ENCODE results near the gene OLA1.

OLA1 gene

DNA sequence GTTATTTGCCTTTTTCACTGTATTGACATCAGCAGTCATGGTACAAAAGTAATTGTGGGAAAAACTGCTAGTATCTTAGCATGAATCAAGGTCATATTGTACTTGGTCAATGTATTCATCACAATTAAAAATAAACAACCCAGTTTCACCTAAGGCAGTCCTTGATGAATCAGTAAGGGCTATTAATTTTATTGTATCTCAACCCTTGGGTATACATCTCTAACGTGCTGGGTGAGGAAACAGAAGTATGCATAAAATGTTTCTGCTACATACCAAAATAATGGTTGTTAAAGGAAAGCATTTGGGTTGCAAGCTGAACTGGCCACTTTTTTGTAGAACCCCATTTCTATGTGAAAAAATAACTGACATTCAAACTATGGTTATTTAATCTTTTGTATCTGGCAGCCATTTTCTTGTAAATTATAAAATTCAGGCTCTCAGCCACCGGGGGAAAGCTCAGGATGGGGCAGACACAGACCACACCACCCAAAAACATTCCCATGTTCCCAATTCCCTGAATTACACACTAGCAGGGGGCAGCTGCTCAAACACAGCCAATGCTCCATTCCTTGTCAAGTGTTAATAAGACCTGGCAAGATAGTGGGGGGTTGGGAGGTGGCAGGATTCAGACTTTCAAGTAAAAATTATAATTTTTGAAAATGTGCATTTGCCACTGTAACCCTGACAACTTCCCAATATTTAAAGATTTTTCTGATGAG, 49.3 kb downstream of the OLA1 start:
- Histone ChIP-seq H3K4me3 (no peak overlapping the region), H3K27ac (no peak overlapping the region), H3K9ac (ENCODE audit: insufficient read length) (no peak overlapping the region), H3K9me3 (ENCODE audit: low read depth, low read length) (0 out of 2 replicates have a peak, but pooled peaks cover under 1% of the 10 kb centered on the region), H3K36me3 (ENCODE audit: insufficient read depth, low read length) (peaks cover 17% of the 10 kb centered on the region)
- TF ChIP-seq POLR2AphosphoS5 (IDR thresholded peaks at IDR 0.05; ENCODE audit: borderline replicate concordance, low read depth, low read length) (no peak), EZH2 (IDR thresholded peaks at IDR 0.05) (no peak), FOXP2 (optimal IDR thresholded peaks at IDR 0.05; ENCODE audit: control extremely low read depth, extremely low read length, insufficient read depth) (no peak)
- no peak for DNase-seq (ENCODE audit: low read depth, low spot score)

DNA sequence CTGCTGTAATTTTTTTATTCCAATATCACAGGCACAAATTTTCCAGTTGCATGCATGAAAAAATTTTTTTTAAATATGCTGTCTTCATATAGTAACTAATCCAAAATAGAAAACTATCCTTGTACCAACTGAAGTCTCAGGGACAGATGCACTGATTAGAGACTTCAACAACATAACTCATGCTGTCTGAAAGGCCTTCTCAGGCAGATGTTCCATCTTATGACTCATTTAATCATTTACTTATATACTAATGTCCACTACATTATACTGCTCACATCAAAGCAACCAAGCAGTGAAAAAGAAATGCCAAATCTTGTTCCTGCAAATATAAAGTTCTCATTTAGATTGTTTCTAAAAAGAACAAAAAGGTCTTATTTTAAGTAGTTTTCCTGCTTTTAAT, 53.1 kb downstream of the OLA1 start:
- no peak overlapping the region for H3K4me3 ChIP-seq
- no peak overlapping the region for H3K9ac ChIP-seq (ENCODE audit: insufficient read length)
- no peak overlapping the region for H3K27ac ChIP-seq
- TF ChIP-seq EZH2 (IDR thresholded peaks at IDR 0.05) (no peak), POLR2AphosphoS5 (IDR thresholded peaks at IDR 0.05; ENCODE audit: borderline replicate concordance, low read depth, low read length) (no peak), FOXP2 (optimal IDR thresholded peaks at IDR 0.05; ENCODE audit: control extremely low read depth, extremely low read length, insufficient read depth) (no peak)
- no peak for DNase-seq (ENCODE audit: low read depth, low spot score)
- H3K9me3 ChIP-seq (ENCODE audit: low read depth, low read length) = 0 out of 2 replicates have a peak, but pooled peaks cover 5% of the 10 kb centered on the region
- peaks cover 18% of the 10 kb centered on the region for H3K36me3 ChIP-seq (ENCODE audit: insufficient read depth, low read length)

- H3K4me3 ChIP-seq = no peak overlapping the region
- H3K36me3 ChIP-seq (ENCODE audit: insufficient read depth, low read length) = peaks cover 18% of the 10 kb centered on the region
- no peak overlapping the region for H3K9ac ChIP-seq (ENCODE audit: insufficient read length)
- TF ChIP-seq POLR2AphosphoS5 (IDR thresholded peaks at IDR 0.05; ENCODE audit: borderline replicate concordance, low read depth, low read length) = no peak
- no peak for TF ChIP-seq EZH2 (IDR thresholded peaks at IDR 0.05)
- TF ChIP-seq FOXP2 (optimal IDR thresholded peaks at IDR 0.05; ENCODE audit: control extremely low read depth, extremely low read length, insufficient read depth) = no peak
- 0 out of 2 replicates have a peak, but pooled peaks cover 5% of the 10 kb centered on the region for H3K9me3 ChIP-seq (ENCODE audit: low read depth, low read length)
- no peak overlapping the region for H3K27ac ChIP-seq
- DNase-seq (ENCODE audit: low read depth, low spot score) = no peak
These were observed 54.6 kb downstream of the OLA1 start for GRCh38 chr2:174193737-174194136.

DNA sequence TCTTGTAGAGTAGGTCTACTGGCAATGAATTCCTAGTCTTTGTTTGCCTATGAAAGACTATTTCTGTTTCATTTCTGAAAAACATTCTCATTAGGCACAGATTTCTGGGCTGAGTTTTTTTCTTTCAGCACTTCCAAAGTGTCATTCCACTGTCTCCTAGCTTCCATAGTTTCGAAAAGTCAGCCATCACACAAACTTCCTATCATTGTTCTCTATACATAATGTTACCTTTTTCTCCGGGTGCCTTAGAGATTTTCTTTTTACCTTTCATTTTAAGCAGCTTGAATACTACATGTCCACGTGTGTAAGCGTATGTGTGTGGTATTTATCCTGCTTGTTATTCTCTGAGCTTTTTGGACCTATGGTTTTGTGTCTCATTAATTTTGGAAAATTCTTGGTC, 55.7 kb downstream of the OLA1 start:
- Histone ChIP-seq H3K4me3 (no peak overlapping the region), H3K36me3 (ENCODE audit: insufficient read depth, low read length) (peaks cover 18% of the 10 kb centered on the region), H3K9me3 (ENCODE audit: low read depth, low read length) (0 out of 2 replicates have a peak, but pooled peaks cover 5% of the 10 kb centered on the region), H3K9ac (ENCODE audit: insufficient read length) (no peak overlapping the region), H3K27ac (no peak overlapping the region)
- DNase-seq (ENCODE audit: low read depth, low spot score) = no peak
- TF ChIP-seq FOXP2 (optimal IDR thresholded peaks at IDR 0.05; ENCODE audit: control extremely low read depth, extremely low read length, insufficient read depth) (no peak), POLR2AphosphoS5 (IDR thresholded peaks at IDR 0.05; ENCODE audit: borderline replicate concordance, low read depth, low read length) (no peak), EZH2 (IDR thresholded peaks at IDR 0.05) (no peak)

DNA sequence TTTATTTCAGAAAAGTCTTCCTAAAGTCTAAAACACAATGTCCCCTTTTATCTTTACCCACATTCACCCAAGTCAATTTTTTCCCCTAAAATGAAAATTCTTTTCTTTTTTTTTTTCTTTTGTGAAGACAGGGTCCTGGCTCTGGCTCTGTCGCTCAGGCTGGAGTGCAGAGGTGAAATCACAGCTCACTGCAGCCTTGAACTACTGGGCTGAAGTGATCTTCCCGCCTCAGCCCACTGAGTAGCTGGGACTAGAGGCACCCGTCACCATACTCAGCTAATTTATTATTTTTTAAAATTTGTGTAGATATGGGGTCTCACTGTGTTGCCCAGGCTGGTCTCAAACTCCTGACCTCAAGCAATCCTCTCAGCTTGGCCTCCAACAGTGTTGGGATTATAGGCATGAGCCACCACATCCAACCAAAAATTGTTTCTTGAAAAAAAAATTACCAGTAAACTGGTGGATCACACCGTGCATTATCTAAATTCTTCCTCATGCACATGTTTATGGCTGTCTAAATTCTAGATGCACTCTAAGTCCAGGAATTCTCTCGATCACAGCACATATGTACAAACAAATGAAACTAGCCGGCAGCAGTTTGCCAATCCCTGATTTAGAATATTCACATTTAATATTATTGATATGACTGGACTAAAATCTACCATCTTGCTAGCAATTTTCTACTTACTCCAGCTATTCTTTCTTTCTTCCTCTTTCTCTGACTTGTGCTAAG, 56.8 kb downstream of the OLA1 start:
- no peak for TF ChIP-seq EZH2 (IDR thresholded peaks at IDR 0.05)
- TF ChIP-seq FOXP2 (optimal IDR thresholded peaks at IDR 0.05; ENCODE audit: control extremely low read depth, extremely low read length, insufficient read depth) = no peak
- TF ChIP-seq POLR2AphosphoS5 (IDR thresholded peaks at IDR 0.05; ENCODE audit: borderline replicate concordance, low read depth, low read length) = no peak
- Histone ChIP-seq H3K9me3 (ENCODE audit: low read depth, low read length) (0 out of 2 replicates have a peak, but pooled peaks cover 5% of the 10 kb centered on the region), H3K27ac (no peak overlapping the region), H3K36me3 (ENCODE audit: insufficient read depth, low read length) (peaks cover 17% of the 10 kb centered on the region), H3K4me3 (no peak overlapping the region), H3K9ac (ENCODE audit: insufficient read length) (no peak overlapping the region)
- no peak for DNase-seq (ENCODE audit: low read depth, low spot score)

DNA sequence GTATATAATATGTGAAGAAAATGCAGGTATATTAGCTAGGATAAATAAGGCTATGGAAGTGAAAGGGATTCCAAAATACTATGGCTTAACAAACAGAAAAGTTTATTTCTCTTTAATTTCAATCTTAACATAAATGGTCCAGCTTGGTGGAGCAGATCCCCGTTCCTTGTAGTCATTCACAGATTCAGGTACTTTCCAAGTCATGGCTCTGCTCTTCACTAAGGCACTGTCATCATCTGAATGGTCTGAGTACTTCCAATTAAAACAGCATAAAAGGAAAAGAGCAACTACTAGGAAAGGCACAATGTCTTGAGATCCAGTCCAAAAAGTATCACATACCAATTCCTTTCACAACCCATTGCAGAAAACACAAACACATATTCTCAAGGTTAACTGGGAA, 63.4 kb downstream of the OLA1 start:
- H3K36me3 ChIP-seq (ENCODE audit: insufficient read depth, low read length) = no peaks in the 10 kb centered on the region
- TF ChIP-seq FOXP2 (optimal IDR thresholded peaks at IDR 0.05; ENCODE audit: control extremely low read depth, extremely low read length, insufficient read depth) (no peak), POLR2AphosphoS5 (IDR thresholded peaks at IDR 0.05; ENCODE audit: borderline replicate concordance, low read depth, low read length) (no peak), EZH2 (IDR thresholded peaks at IDR 0.05) (no peak)
- H3K9me3 ChIP-seq (ENCODE audit: low read depth, low read length) = no peaks in the 10 kb centered on the region
- no peak overlapping the region for H3K27ac ChIP-seq
- no peak overlapping the region for H3K4me3 ChIP-seq
- no peak for DNase-seq (ENCODE audit: low read depth, low spot score)
- H3K9ac ChIP-seq (ENCODE audit: insufficient read length) = no peak overlapping the region

DNA sequence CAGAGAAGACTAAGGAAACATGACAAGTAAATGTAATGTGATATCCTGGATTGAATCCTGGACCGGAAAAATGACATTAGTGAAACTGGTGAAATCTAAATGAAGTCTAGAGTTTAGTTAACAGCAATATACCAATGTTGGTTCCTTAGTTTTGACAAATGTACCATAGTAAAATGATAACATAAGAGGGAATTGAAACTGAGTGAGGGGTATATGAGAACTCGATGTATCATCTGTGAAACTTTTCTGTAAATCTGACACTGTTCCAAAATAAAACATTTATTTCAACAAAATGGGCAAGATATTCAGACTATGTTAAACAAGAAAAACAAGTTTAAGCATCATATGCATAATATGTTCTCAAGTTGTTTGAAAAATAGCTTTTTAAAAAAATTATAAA, 63.8 kb downstream of the OLA1 start:
- no peak for DNase-seq (ENCODE audit: low read depth, low spot score)
- Histone ChIP-seq H3K9me3 (ENCODE audit: low read depth, low read length) (no peaks in the 10 kb centered on the region), H3K9ac (ENCODE audit: insufficient read length) (no peak overlapping the region), H3K36me3 (ENCODE audit: insufficient read depth, low read length) (no peaks in the 10 kb centered on the region), H3K4me3 (no peak overlapping the region), H3K27ac (no peak overlapping the region)
- TF ChIP-seq EZH2 (IDR thresholded peaks at IDR 0.05) (no peak), FOXP2 (optimal IDR thresholded peaks at IDR 0.05; ENCODE audit: control extremely low read depth, extremely low read length, insufficient read depth) (no peak), POLR2AphosphoS5 (IDR thresholded peaks at IDR 0.05; ENCODE audit: borderline replicate concordance, low read depth, low read length) (no peak)

DNA sequence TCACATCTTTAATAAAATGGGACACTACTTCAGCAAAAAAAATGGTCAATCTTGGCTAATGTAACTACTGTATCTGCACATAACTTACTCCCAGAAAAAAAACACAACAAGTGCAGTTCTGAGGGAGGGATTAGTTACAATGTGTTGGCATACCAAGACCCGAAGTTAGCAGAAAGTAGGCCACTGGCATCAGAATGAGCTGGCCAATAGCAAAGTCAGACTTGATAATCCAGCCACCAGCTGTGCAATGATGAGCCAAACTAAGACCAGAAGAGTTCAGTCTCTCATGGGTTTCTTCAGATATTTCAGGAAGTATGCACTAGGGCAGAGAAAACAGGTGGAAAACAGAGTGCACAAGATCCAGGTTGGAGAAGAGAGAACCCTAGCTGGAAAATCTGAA, 65.3 kb downstream of the OLA1 start:
- no peak for TF ChIP-seq POLR2AphosphoS5 (IDR thresholded peaks at IDR 0.05; ENCODE audit: borderline replicate concordance, low read depth, low read length)
- no peak for TF ChIP-seq EZH2 (IDR thresholded peaks at IDR 0.05)
- TF ChIP-seq FOXP2 (optimal IDR thresholded peaks at IDR 0.05; ENCODE audit: control extremely low read depth, extremely low read length, insufficient read depth) = no peak

More for the DNA sequence above, 65.3 kb downstream of the OLA1 start:
- no peak for DNase-seq (ENCODE audit: low read depth, low spot score)
- H3K9me3 ChIP-seq (ENCODE audit: low read depth, low read length) = no peaks in the 10 kb centered on the region
- no peak overlapping the region for H3K27ac ChIP-seq
- no peak overlapping the region for H3K9ac ChIP-seq (ENCODE audit: insufficient read length)
- no peaks in the 10 kb centered on the region for H3K36me3 ChIP-seq (ENCODE audit: insufficient read depth, low read length)
- H3K4me3 ChIP-seq = no peak overlapping the region

All from SK-N-MC (cell line).